Measurements from ENCODE around the gene GPX4.

Gene GPX4

GRCh38 chr19:1103708-1104310 lies at the start of gene GPX4:
GPX4 (plus strand) TSS chr19:1103994; CDS start chr19:1104044, 50 bp downstream.
- Mint-ChIP-seq H3K9me3 (no peaks in the 10 kb centered on the region), H3K4me1 (peaks cover 37% of the 10 kb centered on the region), H3K27ac (peak within 1 kb of the TSS; percentile 94), H3K36me3 (peaks cover 78% of the 10 kb centered on the region), H3K4me3 (peak within 1 kb of the TSS; percentile 75)
- ATAC-seq (peak; percentile 72), DNase-seq (ENCODE audit: low spot score in 2 of 2) (peak; percentile 89 to 97)

- DNase-seq (ENCODE audit: low spot score in 2 of 2) (no peak), ATAC-seq (no peak)
- peaks cover 6% of the 10 kb centered on the region for H3K36me3 Mint-ChIP-seq
- H3K9me3 Mint-ChIP-seq, result no peaks in the 10 kb centered on the region
- H3K27ac Mint-ChIP-seq, result no peak overlapping the region
- H3K4me3 Mint-ChIP-seq, result no peak overlapping the region
- H3K4me1 Mint-ChIP-seq, result peaks cover 29% of the 10 kb centered on the region
Measured at GRCh38 chr19:1054102-1055027, 49.4 kb upstream of the GPX4 start.

DNA sequence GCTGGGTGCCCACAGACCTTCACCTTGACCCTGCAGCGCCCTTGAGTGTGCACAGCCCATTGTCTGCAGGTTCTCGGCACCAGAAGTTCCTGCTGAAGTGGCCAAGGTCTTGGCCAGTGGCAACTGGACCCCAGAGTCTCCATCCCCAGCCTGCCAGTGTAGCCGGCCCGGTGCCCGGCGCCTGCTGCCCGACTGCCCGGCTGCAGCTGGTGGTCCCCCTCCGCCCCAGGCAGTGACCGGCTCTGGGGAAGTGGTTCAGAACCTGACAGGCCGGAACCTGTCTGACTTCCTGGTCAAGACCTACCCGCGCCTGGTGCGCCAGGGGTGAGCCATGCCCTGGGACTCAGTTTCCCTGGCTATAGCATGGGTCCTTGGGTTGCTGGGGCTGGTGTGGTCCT lies 48.8 kb upstream of the GPX4 start:
- ATAC-seq, result no peak
- DNase-seq (ENCODE audit: low spot score in 2 of 2), result no peak
- Mint-ChIP-seq H3K4me3 (no peak overlapping the region), H3K36me3 (peaks cover 6% of the 10 kb centered on the region), H3K9me3 (no peaks in the 10 kb centered on the region), H3K27ac (no peak overlapping the region), H3K4me1 (peaks cover 29% of the 10 kb centered on the region)

DNA sequence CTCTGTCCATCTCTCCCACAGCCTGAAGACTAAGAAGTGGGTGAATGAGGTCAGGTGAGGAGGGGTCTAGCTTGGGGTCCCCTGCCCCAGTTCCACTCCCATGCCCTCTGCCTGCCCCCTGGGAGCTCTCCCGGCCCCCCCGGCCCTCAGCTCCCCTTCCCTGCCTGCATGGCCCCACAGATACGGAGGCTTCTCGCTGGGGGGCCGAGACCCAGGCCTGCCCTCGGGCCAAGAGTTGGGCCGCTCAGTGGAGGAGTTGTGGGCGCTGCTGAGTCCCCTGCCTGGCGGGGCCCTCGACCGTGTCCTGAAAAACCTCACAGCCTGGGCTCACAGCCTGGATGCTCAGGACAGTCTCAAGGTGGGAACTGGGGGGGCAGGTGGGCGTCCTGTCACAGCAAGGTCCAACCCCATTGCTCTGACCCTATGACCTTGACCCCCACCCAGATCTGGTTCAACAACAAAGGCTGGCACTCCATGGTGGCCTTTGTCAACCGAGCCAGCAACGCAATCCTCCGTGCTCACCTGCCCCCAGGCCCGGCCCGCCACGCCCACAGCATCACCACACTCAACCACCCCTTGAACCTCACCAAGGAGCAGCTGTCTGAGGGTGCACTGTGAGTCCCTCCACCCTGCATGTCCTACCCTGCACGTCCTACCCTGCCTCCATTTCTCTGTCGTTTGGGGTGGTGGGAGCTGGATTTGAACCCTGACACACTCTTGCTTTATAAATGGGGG lies 47.7 kb upstream of the GPX4 start:
- Mint-ChIP-seq H3K9me3 (no peaks in the 10 kb centered on the region), H3K4me3 (no peak overlapping the region), H3K4me1 (peaks cover 29% of the 10 kb centered on the region), H3K27ac (no peak overlapping the region), H3K36me3 (peaks cover 6% of the 10 kb centered on the region)
- DNase-seq (ENCODE audit: low spot score in 2 of 2) (no peak), ATAC-seq (no peak)

DNA sequence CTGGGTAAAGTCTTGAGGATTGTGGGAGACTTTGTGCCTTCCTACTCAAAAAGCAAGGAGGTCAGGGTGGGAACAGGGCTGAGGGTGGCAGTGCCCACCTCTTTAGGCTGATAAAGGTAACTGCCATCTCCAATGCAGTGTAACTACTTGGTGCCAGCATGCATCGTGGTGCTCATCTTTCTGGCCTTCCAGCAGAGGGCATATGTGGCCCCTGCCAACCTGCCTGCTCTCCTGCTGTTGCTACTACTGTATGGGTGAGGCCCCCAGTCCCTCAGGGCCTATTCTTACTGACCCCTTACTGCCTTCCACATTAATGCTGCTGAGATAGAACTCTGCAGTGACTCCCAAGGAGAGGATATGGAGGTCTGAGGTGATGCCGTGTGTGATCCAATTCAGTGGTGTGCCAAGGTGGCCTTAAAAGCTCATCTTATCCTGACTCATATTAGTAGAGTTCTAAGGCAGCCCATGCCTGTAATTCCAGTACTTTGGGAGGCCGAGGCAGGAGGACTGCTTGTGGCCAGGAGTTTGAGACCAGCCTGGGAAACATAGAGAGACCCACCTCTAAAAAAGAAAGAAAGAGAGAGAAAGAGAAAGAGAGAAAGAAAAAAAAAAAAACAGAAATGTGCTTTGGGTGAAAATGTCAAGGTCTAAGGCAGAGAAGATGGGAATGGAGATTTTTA lies 46.5 kb upstream of the GPX4 start:
- peak overlapping the region; percentile 90 for H3K27ac Mint-ChIP-seq
- DNase-seq (ENCODE audit: low spot score in 2 of 2), result no peak

DNA sequence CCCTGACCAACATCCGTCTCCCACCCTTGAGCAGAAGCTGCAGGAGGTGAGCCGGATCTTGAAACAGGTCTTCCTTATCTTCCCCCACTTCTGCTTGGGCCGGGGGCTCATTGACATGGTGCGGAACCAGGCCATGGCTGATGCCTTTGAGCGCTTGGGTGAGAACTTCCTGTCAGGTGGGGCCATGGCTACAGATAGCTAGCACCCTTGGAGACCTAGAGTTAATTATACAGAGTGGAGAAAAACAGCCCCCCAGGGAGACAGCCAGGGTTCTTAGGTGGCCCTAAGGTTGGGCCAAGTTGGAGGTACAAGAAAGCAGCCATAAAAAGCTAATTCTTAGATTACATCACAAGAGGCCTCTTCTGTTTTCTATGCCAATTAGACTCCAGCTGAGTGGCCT lies 45.7 kb upstream of the GPX4 start:
- Mint-ChIP-seq H3K4me3 (no peak overlapping the region), H3K36me3 (peaks cover 8% of the 10 kb centered on the region), H3K27ac (peak overlapping the region; percentile 90)

More for the DNA sequence above, 46.5 kb upstream of the GPX4 start:
- peak; percentile 78 for ATAC-seq
- peaks cover 25% of the 10 kb centered on the region for H3K4me1 Mint-ChIP-seq
- H3K4me3 Mint-ChIP-seq, result no peak overlapping the region
- peaks cover 10% of the 10 kb centered on the region for H3K36me3 Mint-ChIP-seq
- H3K9me3 Mint-ChIP-seq, result no peaks in the 10 kb centered on the region

GRCh38 chr19:1060689-1061088 lies 43.1 kb upstream of the GPX4 start:
- Mint-ChIP-seq H3K4me1 (peaks cover 54% of the 10 kb centered on the region), H3K9me3 (no peaks in the 10 kb centered on the region)

More for the DNA sequence above, 45.7 kb upstream of the GPX4 start:
- DNase-seq (ENCODE audit: low spot score in 2 of 2) (no peak), ATAC-seq (no peak)
- Mint-ChIP-seq H3K9me3 (no peaks in the 10 kb centered on the region), H3K4me1 (peaks cover 29% of the 10 kb centered on the region)

GRCh38 chr19:1061987-1062386 lies 41.8 kb upstream of the GPX4 start:
- Mint-ChIP-seq H3K9me3 (no peaks in the 10 kb centered on the region), H3K4me1 (peaks cover 52% of the 10 kb centered on the region), H3K27ac (peak overlapping the region; percentile 32), H3K36me3 (peaks cover 8% of the 10 kb centered on the region), H3K4me3 (no peak overlapping the region)
- ATAC-seq (no peak), DNase-seq (ENCODE audit: low spot score in 2 of 2) (no peak)

More at GRCh38 chr19:1060689-1061088, 43.1 kb upstream of the GPX4 start:
- no peak overlapping the region for H3K4me3 Mint-ChIP-seq
- H3K36me3 Mint-ChIP-seq, result peaks cover 8% of the 10 kb centered on the region
- peak overlapping the region; percentile 32 for H3K27ac Mint-ChIP-seq
- ATAC-seq, result no peak
- no peak for DNase-seq (ENCODE audit: low spot score in 2 of 2)

DNA sequence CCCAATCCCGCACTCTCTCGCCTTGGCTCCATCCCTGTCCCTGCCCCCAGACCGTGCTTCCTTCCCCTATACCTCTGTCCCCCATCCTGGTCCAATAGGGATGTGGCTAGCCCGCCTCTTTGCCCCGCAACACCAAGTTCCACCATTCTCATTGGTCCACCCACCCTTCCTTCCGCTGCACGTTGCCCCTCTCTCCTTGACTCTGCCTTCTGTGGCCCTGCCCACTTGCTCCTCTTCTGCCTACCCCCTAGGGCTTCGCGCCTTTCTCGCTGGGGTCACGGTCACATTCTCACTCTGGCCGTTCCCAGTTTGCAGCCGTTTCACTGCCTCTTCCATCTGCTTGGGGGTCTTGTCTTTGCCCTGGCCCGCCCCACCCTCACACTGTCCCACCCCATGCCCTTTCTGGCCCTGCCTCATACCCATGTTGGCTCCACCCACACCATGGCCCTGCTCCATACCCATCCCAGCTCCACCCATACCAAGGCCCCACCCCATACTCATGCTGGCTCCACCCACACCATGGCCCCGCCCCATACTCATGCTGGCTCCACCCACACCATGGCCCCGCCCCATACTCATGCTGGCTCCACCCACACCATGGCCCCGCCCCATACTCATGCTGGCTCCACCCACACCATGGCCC lies 41.3 kb upstream of the GPX4 start:
- no peak for DNase-seq (ENCODE audit: low spot score in 2 of 2)
- no peak for ATAC-seq
- Mint-ChIP-seq H3K4me1 (peaks cover 47% of the 10 kb centered on the region), H3K4me3 (no peak overlapping the region), H3K36me3 (peaks cover 9% of the 10 kb centered on the region), H3K9me3 (no peaks in the 10 kb centered on the region), H3K27ac (no peak overlapping the region)

DNA sequence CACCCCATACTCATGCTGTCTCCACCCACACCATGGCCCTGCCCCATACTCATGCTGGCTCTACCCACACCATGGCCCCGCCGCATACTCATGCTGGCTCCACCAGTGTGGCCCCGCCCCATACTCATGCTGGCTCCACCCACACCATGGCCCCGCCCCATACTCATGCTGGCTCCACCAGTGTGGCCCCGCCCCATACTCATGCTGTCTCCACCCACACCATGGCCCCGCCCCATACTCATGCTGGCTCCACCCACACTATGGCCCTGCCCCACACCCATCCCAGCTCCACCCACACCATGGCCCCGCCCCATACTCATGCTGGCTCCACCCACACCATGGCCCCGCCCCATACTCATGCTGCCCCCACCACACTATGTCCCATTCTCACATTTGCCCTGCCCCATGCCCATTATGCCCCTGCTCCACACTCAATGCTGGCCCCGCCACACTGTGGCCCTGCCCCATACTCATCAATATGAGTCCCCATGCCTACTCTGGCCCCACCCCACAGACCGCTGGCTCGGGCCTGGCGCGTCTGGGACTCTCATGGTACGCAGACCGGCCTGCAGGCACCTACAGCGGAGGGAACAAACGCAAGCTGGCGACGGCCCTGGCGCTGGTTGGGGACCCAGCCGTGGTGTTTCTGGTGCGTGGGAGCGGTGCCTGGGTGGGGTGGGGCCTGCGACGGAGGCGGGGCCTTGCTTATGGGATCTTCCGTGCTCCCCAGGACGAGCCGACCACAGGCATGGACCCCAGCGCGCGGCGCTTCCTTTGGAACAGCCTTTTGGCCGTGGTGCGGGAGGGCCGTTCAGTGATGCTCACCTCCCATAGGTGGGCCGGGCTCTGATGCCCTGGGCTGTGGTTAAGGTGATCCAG lies 40.5 kb upstream of the GPX4 start:
- Mint-ChIP-seq H3K36me3 (peaks cover 16% of the 10 kb centered on the region), H3K4me3 (no peak overlapping the region), H3K4me1 (peaks cover 39% of the 10 kb centered on the region), H3K9me3 (no peaks in the 10 kb centered on the region), H3K27ac (no peak overlapping the region)
- ATAC-seq (no peak), DNase-seq (ENCODE audit: low spot score in 2 of 2) (peak in 1 of 2 donors; percentile 79)

GRCh38 chr19:1063909-1064660 lies 39.7 kb upstream of the GPX4 start:
- ATAC-seq, result no peak
- H3K4me1 Mint-ChIP-seq, result peaks cover 45% of the 10 kb centered on the region
- no peak overlapping the region for H3K27ac Mint-ChIP-seq
- H3K36me3 Mint-ChIP-seq, result peaks cover 25% of the 10 kb centered on the region
- no peak for DNase-seq (ENCODE audit: low spot score in 2 of 2)
- H3K4me3 Mint-ChIP-seq, result no peak overlapping the region
- no peaks in the 10 kb centered on the region for H3K9me3 Mint-ChIP-seq

GRCh38 chr19:1064661-1065605 lies 38.9 kb upstream of the GPX4 start:
- peaks cover 50% of the 10 kb centered on the region for H3K4me1 Mint-ChIP-seq
- peaks cover 33% of the 10 kb centered on the region for H3K36me3 Mint-ChIP-seq
- peak overlapping the region; percentile 92 for H3K4me3 Mint-ChIP-seq

More at GRCh38 chr19:1064661-1065605, 38.9 kb upstream of the GPX4 start:
- H3K9me3 Mint-ChIP-seq, result no peaks in the 10 kb centered on the region
- DNase-seq (ENCODE audit: low spot score in 2 of 2), result peak in 1 of 2 donors; percentile 85
- H3K27ac Mint-ChIP-seq, result no peak overlapping the region
- peak; percentile 60 for ATAC-seq

All from stimulated activated effector memory CD8-positive, alpha-beta T cell treated with anti-CD3 and anti-CD28 coated beads, Interleukin-12 subunit alpha, Interleukin-12 subunit beta, amount 100 ng/mL, for 72 hours (primary cell).